HS-27A (cell line): ENCODE measurements around the gene TRIM13.
"Not testable (repeated sequence)": the region's sequence is repeated elsewhere in the genome, so short reads cannot be mapped to it uniquely, and the experiment has no call there.

ENCODE experiments used
- DNase-seq: peaks from one replicate; pipeline ENCODE4 v3.0.0-alpha.2; 2012; ENCODE audit warnings: low read depth, missing footprints

The TRIM13 gene

DNA sequence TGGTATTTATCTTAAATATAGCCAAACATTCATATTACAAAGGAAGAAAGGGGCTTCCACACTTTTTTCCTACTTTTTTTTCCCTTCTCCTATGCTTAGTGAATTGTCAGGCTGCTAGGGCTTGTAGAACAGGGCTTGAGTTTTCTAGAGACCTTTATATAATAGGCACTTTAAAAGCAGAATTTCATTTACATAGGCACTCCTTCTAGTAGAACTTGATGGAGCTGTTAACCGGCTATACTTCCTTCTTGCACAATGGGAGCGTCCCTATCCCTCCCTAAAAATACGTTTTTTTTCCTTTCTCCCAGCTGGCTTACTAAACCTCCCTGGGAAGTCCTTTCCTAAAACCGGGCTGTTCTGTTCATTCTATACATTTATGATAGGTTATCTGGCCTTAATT is 1.1 kb downstream of the TRIM13 start:
- no peak for DNase-seq

DNA sequence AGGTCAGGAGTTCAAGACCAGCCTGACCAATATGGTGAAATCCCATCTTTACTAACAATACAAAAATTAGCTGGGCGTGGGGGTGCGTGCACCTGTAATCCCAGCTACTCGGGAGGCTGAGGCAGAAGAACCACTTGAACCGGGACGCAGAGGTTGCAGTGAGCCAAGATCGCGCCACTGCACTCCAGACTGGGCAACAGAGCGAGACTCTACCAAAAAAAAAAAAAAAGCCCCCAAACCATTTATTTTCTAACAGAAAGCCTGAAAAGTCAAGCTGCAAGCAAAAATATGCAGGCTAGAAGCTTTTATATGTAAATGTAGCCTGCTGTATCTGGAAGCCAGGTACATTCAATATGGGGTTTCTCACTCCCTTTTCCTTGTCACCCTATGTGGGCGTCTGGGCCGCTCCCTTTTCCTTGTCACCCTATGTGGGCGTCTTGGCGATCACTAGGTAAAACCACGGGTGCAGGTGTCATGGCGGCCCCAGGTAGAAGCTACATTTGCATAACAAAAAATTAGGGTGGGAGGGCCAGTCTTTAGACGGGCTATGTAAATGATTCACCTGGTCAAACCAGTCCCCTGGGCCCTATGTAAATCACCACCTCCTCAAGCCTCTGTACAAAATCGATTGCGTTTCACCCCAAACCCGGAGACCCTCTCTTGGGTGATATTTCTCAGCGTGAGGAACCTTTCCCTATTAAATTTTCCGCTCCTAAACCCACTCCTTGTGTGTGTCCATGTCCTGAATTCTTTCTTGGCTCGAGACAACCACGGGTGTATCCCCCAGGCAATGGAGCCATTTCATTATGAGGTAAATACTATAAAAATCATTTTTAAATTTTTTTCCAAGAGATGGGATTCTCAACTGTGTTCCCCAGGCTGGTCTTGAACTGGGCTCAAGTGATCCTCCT is 2.1 kb downstream of the TRIM13 start:
- no peak for DNase-seq

GRCh38 chr13:50001287-50001686 is 4.4 kb downstream of the TRIM13 start:
- DNase-seq: no peak

GRCh38 chr13:50006426-50007135 is 9.7 kb downstream of the TRIM13 start:
- DNase-seq: no peak

DNA sequence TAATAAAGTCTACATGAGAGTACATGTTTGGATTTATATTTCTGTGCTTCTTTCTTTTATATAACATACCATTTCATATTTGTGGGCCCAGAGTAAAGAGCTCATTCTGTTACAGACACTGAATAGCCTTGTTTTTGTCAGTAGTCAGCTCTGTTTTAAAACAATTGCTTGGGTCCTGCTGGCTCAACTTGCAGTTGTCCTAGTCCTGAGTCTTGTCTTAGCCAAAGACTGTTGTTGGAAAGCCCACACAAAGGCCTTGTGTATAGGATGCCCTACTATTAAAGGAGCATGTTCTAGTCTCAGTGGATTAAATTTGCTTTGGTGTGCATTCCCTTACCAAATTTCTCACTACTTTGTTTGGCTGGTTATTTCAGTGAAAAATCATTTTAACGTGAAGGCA is 14.6 kb downstream of the TRIM13 start:
- no peak for DNase-seq

GRCh38 chr13:50012396-50013169 is 15.7 kb downstream of the TRIM13 start:
- no peak for DNase-seq

DNA sequence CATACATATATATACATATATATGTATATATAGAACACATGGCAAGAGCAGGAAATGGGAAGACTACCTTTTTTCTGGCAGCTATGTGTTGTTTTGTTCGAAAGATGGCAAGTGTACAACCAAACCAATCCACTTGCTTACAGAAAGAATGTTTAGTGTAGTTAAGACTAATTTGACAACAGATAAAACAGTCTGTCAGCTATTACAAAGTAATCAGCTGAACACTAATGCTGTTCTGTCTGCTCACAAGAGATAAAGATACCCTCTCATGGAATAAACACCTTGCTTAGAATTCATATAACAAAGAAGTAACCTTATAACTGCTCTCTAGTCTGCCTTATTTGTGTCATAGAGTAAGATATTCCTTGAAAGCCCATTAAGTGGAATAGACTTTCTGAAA is 17.5 kb downstream of the TRIM13 start:
- no peak for DNase-seq

DNA sequence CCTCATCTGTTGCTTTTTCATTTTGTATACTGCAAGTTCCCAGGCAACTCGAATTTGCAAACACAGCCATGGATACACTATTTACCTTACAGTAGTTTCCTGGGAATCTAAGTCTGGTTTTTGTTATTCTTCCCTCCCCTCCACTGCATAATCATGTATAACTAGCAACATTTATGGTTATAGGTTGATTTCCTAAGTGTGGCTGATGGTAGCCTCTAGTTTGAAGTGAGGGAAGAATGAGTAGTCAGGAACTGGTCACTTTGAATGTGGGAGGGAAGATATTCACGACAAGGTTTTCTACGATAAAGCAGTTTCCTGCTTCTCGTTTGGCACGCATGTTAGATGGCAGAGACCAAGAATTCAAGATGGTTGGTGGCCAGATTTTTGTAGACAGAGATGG is 18.4 kb downstream of the TRIM13 start, which contains the start of gene KCNRG:
Gene KCNRG, plus strand, starts transcription at position 187 of the 400 bp plus-strand sequence. Its CDS starts 50 bp downstream, at position 237.
- DNase-seq: no peak

DNA sequence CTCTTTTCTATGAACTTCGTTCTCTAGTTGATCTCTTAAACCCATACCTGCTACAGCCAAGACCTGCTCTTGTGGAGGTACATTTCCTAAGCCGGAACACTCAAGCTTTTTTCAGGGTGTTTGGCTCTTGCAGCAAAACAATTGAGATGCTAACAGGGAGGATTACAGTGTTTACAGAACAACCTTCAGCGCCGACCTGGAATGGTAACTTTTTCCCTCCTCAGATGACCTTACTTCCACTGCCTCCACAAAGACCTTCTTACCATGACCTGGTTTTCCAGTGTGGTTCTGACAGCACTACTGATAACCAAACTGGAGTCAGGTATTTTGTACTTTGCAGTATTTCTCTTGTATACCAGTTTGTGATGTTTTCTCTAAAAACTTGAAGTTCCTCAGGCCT is 18.9 kb downstream of the TRIM13 start:
- no peak for DNase-seq

- no peak for DNase-seq
Observed at GRCh38 chr13:50016444-50016843, 19.6 kb downstream of the TRIM13 start.

GRCh38 chr13:50017819-50018218 is 21.0 kb downstream of the TRIM13 start:
- DNase-seq: no peak

DNA sequence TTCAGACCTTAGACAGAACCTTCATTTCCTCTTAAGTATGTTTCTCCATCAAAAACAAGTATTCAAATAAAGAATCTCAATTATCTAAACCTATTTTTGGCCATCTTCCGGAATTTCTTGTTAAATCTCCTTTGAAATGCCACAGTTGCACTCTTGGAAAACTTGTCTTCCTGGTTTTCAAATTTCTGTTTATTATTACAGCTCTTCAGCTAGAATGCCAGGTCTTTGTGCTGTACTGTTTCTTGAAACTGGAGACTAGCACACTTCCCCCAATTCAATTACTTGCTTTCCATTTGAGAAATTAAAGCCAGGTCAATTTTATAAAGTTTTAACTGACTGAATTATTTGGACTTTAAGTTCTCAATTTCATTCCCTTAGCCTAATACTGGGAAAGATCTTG is 28.6 kb downstream of the TRIM13 start:
- DNase-seq: no peak

- no peak for DNase-seq
Observed at GRCh38 chr13:50026788-50027473, 30.1 kb downstream of the TRIM13 start.

- no peak for DNase-seq
Observed at GRCh38 chr13:50030315-50030714, 33.5 kb downstream of the TRIM13 start.

DNA sequence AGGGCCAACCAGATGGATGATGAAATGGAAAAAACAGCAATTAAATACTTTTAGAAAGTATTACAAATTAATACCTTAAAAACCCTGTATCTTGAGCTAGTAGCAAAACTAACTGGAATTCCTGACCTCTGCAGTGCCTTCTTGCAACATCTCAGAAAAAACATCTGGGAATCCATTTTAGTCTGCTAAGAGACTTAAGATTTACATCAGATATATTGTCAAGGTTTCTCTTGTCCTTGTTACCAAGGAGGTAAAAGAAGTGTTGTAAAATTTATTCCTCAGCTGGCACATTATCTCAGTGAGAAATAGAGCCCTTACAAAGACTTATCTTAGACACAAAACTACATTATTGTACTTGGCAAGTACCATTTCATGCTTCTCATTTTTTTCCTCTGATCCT is 36.9 kb downstream of the TRIM13 start:
- no peak for DNase-seq

DNA sequence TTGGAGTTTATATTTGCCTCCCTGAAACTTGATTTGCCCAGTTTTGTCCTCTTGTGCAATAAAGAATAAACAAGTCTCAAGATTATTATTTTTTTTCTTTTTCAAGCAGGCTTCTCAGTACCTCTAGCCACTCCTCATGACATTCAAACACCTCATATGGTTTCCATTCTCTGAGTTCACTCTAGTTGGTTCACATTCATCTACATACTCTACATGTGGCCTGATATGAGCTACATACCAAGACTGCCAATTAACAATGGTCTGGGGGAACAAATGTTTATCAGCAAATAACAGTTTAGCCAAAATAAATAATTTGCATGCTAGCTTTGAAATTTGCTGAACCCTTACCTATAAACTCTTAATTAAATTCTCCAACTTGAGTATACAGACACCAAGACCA is 40.9 kb downstream of the TRIM13 start:
- no peak for DNase-seq

GRCh38 chr13:50038266-50038665 is 41.4 kb downstream of the TRIM13 start:
- no peak for DNase-seq

DNA sequence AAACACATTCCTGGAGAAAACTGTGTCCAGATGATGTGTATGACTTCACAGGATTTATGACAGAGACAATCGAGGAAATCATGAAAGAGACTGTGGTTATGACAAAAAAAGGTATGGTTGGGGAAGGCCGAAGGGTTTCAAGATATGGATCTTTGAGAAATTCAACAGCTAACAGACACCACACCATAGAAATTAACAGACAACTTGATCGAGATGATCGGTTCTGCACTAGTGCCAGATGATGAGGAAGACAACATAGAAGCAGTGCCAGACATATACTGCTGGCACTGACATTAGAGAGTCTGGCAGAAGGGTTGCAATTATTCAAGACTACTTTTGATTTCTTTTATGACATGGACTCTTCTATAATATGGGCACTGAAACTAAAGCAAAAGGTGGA is 55.6 kb downstream of the TRIM13 start:
- no peak for DNase-seq

DNA sequence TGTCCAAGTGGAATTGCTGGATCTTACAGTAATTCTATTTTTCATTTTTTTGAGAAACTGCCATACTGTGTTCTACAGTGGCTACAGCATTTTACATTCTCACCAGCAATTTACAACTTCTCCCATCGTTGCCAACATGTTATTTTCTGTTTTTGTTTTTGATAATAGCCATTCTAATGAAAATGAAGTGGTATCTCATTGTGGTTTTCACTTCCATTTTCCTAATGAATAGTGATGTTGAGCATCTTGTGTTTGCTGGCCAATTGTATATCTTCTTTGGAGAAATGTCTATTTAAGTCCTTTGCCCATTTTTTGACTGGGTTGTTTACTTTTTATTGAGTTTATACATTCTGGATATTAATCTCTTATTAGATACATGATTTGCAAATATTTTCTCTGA is 57.0 kb downstream of the TRIM13 start:
- no peak for DNase-seq

GRCh38 chr13:50055454-50055853 is 58.6 kb downstream of the TRIM13 start:
- DNase-seq: no peak

DNA sequence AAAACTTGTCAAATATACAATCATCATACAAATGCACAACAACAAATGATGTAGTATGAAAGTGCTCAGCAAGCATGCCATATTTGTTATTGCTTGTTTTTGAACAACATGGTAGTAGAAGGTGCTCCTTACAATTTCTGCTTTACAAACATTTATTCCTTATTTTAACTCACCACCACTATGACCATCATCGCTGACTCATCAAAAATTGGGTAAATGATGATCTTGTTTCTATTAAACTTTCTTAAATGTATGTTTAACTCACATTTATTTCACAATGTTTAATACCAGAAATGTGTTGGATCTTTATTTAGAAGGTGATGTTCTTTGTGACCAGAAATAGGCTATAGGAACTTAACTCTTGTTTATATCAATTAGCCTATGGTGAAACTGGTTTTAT is 63.9 kb downstream of the TRIM13 start:
- no peak for DNase-seq

- not testable (repeated sequence) for DNase-seq
Observed at GRCh38 chr13:50062336-50062735, 65.5 kb downstream of the TRIM13 start.
